ENCODE data around the gene LINGO3.

DNA sequence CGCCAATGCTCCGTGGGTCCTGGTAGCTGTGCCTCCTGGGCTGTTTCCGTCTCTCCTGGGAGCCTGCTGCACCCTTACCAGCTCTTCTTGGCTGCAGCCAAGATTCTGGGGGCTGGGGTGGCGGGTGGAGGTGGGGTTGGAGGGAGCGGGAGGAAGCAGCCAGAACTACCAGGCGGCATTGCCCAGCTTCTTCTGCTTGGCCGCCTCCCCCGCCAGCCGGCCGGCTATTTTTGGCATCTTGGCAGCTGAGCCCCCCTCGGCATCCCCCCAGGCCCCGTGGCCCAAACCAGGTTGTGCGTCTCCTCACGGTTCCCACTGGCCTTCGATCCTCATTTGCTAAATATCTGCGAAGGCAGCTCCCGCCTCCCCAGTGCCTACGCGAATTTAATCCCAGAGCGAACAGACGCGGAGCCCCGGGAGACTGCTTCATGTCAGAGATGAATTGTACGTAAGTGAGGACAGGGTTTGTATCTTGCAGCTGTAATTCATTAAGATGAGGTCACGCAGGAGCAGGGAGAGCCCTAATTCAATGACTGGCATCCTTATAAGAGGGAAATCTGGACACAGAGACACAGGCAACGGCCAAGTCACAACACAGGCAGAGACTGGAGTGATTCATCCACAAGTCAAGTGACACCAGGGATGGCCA lies 13.1 kb downstream of the LINGO3 start:
- TF ChIP-seq GATA3 (IDR thresholded peaks at IDR 0.05; ENCODE audit: low read depth, low read length) (no peak), GATA2 (IDR thresholded peaks at IDR 0.05; ENCODE audit: low read depth, low read length) (peak; percentile 43; the same call in 1 of the 2 replicates)
